CD4-positive, alpha-beta T cell (primary cell): ENCODE measurements around the gene FARS2. TPM values are rescaled to one million over a fixed set of nuclear protein-coding genes. Genes with fewer than 3 reads are reported as not detected.

Experiments
- ATAC-seq: fragments of 200-7000 bp; cut with Tn5 transposase; one replicate; pipeline ENCODE4 v1.10.0; 2022; ENCODE audit warnings: mild to moderate bottlenecking; ENCODE audit not compliant: poor library complexity
- CTCF ChIA-PET: fragments of 350-600 bp; sonication (Branson Sonifier 250); formaldehyde crosslinking; loops from one replicate; lab custom pipeline; 2021; ENCODE audit warnings: antibody characterized with exemption, inconsistent platforms; lab: Charles Lee
- POLR2A ChIA-PET: fragments of 350-600 bp; sonication (Branson Sonifier 250); formaldehyde crosslinking; loops from one replicate; lab custom pipeline; 2021; ENCODE audit warnings: antibody characterized with exemption, inconsistent platforms; lab: Charles Lee
- DNase-seq, 14 experiments: peaks; one replicate each; pipeline ENCODE4 v3.0.0-alpha.2; 2013 to 2020; ENCODE audit warnings: mixed read lengths in 2 of 14
- H3K27ac ChIP-seq, 2 donors: one replicate each; pipeline versions ENCODE4 v1.5.1 to v1.7.0; 2013; ENCODE audit warnings: low read length in 2 of 2, low read depth in 1 of 2, mild to moderate bottlenecking in 1 of 2
- H3K27me3 ChIP-seq, 2 experiments: 1 replicate in 1 of 2; 2 replicates in 1 of 2; pipeline versions ENCODE4 v1.6.1 to v1.7.0; 2013; ENCODE audit warnings: low read length in 2 of 2, control low read depth in 1 of 2, mild to moderate bottlenecking in 1 of 2, moderate library complexity in 1 of 2; ENCODE audit not compliant: insufficient read depth in 2 of 2, control insufficient read depth in 1 of 2
- H3K36me3 ChIP-seq: one replicate; pipeline ENCODE4 v1.6.1; 2013; ENCODE audit warnings: low read length, control low read depth; ENCODE audit not compliant: insufficient read depth
- H3K4me1 ChIP-seq: one replicate; pipeline ENCODE4 v1.6.1; 2013; ENCODE audit warnings: low read length, control low read depth; ENCODE audit not compliant: insufficient read depth
- H3K4me3 ChIP-seq: one replicate; pipeline ENCODE4 v1.5.1; 2013; ENCODE audit warnings: mild to moderate bottlenecking, low read length, moderate library complexity
- H3K9me3 ChIP-seq, 2 experiments: 1 replicate in 1 of 2; 2 replicates in 1 of 2; pipeline versions ENCODE4 v1.6.1 to v1.7.0; 2013; ENCODE audit warnings: low read length in 2 of 2, mild to moderate bottlenecking in 2 of 2, control low read depth in 1 of 2, moderate library complexity in 1 of 2; ENCODE audit not compliant: control insufficient read depth in 1 of 2, insufficient read depth in 1 of 2
- H3K27ac Mint-ChIP-seq: one replicate; pipeline ENCODE4 v1.8.0; 2020; ENCODE audit warnings: mixed read lengths
- H3K27me3 Mint-ChIP-seq: one replicate; pipeline ENCODE4 v1.8.0; 2021; ENCODE audit warnings: mixed read lengths
- H3K36me3 Mint-ChIP-seq: one replicate; pipeline ENCODE4 v1.8.0; 2021; ENCODE audit warnings: low read depth, mixed read lengths
- H3K4me1 Mint-ChIP-seq: one replicate; pipeline ENCODE4 v1.8.0; 2021; ENCODE audit warnings: low read depth, mixed read lengths
- H3K4me3 Mint-ChIP-seq: one replicate; pipeline ENCODE4 v1.8.0; 2020; ENCODE audit warnings: mild to moderate bottlenecking, mixed read lengths
- H3K9me3 Mint-ChIP-seq: one replicate; pipeline ENCODE4 v1.8.0; 2020; ENCODE audit warnings: mixed read lengths
- intact Hi-C, 2 experiments: fragments of 100-400 bp; cut with DNase I in 1 of 2; cut with micrococcal nuclease in 1 of 2; formaldehyde crosslinking; loops; one replicate each; pipeline versions ENCODE4 v1.15.1 to v1.9.0; 2023 to 2025; cut with DNase I, micrococcal nuclease
- total RNA-seq, 174 experiments: library from RNA in 2 of 174; stranded (reverse) in 2 of 174; gene quantifications; one replicate each; pipeline ENCODE4 v1.2.3 and lab custom pipeline; 2021 to 2026
- TF ChIP-seq, protein P1 (sequence below): fragments of 200-600 bp; IDR thresholded peaks from one replicate; pipeline ENCODE4 v1.8.0; 2022; ENCODE audit warnings: antibody characterized with exemption, mild to moderate bottlenecking

The FARS2 gene
- total RNA-seq, 2 experiments from 2014 or later: 12.6 to 12.8 TPM

DNA sequence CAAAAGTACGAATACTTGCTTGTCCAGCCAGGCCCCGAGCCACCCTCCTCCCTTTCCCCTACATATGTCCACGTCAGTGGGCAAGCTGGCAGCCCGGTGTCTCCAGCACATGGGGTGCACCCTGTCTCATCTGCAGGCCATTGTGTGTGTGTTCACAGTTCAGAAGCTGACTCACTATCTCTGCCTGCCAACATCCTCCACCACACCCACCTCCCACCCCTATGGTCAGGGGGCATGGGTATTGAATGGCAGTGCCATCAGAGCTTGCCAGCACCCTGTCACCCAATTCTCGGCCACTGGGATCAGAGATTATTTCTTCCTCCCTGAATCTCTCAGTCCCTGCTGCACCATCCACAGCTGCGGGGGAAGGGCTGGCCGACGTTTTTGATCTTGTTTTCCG, 195.7 kb downstream of the FARS2 start:
- no peak overlapping the region for H3K27ac Mint-ChIP-seq
- H3K4me3 Mint-ChIP-seq: no peak overlapping the region
- H3K36me3 Mint-ChIP-seq: peaks cover 16% of the 10 kb centered on the region
- ChIA-PET POLR2A (no interaction called here), CTCF (no interaction called here)
- H3K9me3 Mint-ChIP-seq: no peaks in the 10 kb centered on the region
- DNase-seq (no peak), ATAC-seq (no peak)
- no peak overlapping the region for H3K4me3 ChIP-seq
- H3K9me3 ChIP-seq: no peaks in the 10 kb centered on the region
- H3K4me1 ChIP-seq: no peaks in the 10 kb centered on the region
- no peaks in the 10 kb centered on the region for H3K27me3 Mint-ChIP-seq
- no peaks in the 10 kb centered on the region for H3K36me3 ChIP-seq
- intact Hi-C loops: no loop called here
- no peak overlapping the region for H3K27ac ChIP-seq
- no peaks in the 10 kb centered on the region for H3K27me3 ChIP-seq
- TF ChIP-seq, protein P1, sequence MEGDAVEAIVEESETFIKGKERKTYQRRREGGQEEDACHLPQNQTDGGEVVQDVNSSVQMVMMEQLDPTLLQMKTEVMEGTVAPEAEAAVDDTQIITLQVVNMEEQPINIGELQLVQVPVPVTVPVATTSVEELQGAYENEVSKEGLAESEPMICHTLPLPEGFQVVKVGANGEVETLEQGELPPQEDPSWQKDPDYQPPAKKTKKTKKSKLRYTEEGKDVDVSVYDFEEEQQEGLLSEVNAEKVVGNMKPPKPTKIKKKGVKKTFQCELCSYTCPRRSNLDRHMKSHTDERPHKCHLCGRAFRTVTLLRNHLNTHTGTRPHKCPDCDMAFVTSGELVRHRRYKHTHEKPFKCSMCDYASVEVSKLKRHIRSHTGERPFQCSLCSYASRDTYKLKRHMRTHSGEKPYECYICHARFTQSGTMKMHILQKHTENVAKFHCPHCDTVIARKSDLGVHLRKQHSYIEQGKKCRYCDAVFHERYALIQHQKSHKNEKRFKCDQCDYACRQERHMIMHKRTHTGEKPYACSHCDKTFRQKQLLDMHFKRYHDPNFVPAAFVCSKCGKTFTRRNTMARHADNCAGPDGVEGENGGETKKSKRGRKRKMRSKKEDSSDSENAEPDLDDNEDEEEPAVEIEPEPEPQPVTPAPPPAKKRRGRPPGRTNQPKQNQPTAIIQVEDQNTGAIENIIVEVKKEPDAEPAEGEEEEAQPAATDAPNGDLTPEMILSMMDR: no peak
- peaks cover 15% of the 10 kb centered on the region for H3K4me1 Mint-ChIP-seq

DNA sequence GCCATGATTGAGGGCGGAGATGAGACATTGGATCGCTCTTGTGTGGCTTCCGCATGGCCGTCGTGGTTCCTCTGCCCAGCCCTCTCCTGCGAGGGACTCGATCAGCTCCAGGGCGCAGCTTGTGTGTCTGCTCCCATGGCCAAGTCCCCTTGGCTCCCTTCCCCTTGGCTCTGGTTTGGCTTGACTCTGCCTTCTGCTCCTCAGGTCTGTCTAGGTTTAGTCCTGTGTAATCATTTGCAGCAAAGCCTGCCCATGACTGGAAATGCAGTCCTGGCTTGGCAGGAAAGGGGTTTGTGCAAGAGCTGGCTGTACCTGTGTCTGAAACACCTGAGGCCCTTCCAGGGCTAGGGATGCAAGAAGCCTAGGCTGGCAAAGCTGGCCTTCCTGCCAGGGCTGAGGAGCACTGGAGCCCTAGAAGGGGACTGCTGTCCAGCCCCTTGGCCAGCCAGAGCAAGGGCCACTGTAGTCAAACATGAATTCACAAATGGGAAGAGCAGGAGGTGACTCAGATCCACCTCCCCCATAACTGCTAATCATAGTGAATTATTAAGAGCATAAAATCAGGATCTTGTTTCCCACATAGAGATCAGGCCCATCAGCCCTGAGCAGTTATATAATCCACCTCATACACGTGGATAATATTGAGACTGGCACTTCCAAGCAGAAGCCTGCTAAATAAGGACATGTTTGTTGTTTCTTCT, 196.8 kb downstream of the FARS2 start:
- Histone ChIP-seq H3K4me3 (no peak overlapping the region), H3K36me3 (no peaks in the 10 kb centered on the region), H3K4me1 (no peaks in the 10 kb centered on the region), H3K9me3 (no peaks in the 10 kb centered on the region), H3K27me3 (no peaks in the 10 kb centered on the region), H3K27ac (no peak overlapping the region)
- H3K36me3 Mint-ChIP-seq: peaks cover 16% of the 10 kb centered on the region
- no peak overlapping the region for H3K27ac Mint-ChIP-seq
- intact Hi-C loops: no loop called here
- TF ChIP-seq, protein P1: no peak
- H3K9me3 Mint-ChIP-seq: no peaks in the 10 kb centered on the region
- H3K4me3 Mint-ChIP-seq: no peak overlapping the region
- no peaks in the 10 kb centered on the region for H3K27me3 Mint-ChIP-seq
- ChIA-PET POLR2A (no interaction called here), CTCF (no interaction called here)
- peaks cover 15% of the 10 kb centered on the region for H3K4me1 Mint-ChIP-seq
- ATAC-seq (no peak), DNase-seq (no peak)

DNA sequence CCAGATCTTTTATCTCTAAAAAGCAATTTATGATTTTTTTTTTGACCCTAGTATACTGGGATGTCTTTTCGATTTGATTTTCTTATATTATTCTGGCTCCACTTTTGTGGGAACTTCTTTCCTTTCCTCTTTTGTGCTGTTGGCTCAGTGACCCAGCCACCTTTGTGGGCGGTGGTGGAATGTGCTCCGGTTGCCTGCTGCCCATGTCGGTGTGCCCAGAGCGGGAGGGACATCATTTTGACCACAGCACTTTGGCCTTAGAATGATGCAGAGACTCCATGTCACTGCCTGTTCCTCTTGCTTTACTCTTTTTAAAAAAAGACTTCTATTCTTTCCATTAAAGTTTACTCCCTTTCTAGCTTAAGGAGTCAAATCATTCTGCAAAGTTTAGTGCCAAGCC, 198.0 kb downstream of the FARS2 start:
- TF ChIP-seq, protein P1: no peak
- no peak overlapping the region for H3K27ac ChIP-seq
- no peak overlapping the region for H3K27ac Mint-ChIP-seq
- no peaks in the 10 kb centered on the region for H3K9me3 ChIP-seq
- no peak overlapping the region for H3K4me3 Mint-ChIP-seq
- H3K4me3 ChIP-seq: no peak overlapping the region
- H3K27me3 ChIP-seq: no peaks in the 10 kb centered on the region
- DNase-seq (no peak), ATAC-seq (no peak)
- intact Hi-C loops: no loop called here
- H3K4me1 Mint-ChIP-seq: peaks cover 15% of the 10 kb centered on the region
- H3K4me1 ChIP-seq: no peaks in the 10 kb centered on the region
- CTCF ChIA-PET: no interaction called here
- POLR2A ChIA-PET: no interaction called here
- H3K36me3 ChIP-seq: no peaks in the 10 kb centered on the region
- H3K9me3 Mint-ChIP-seq: no peaks in the 10 kb centered on the region
- peaks cover 11% of the 10 kb centered on the region for H3K36me3 Mint-ChIP-seq
- no peaks in the 10 kb centered on the region for H3K27me3 Mint-ChIP-seq
